Chondrocyte (in vitro differentiated cells): ENCODE data around the gene CD14. TPM values are rescaled to one million over a fixed set of nuclear protein-coding genes. Genes with fewer than 3 reads are reported as not detected.

Source experiments
- DNase-seq: peaks from one replicate; pipeline ENCODE4 v3.0.0; 2021; ENCODE audit warnings: mixed read lengths, low spot score
- H3K27ac Mint-ChIP-seq: one replicate; pipeline ENCODE4 v1.8.0; 2021; ENCODE audit warnings: mild to moderate bottlenecking, moderate library complexity, mixed read lengths; ENCODE audit not compliant: unreplicated experiment
- H3K27me3 Mint-ChIP-seq: 2 replicates; pipeline ENCODE4 v1.8.0; 2021; ENCODE audit warnings: low read depth, mixed read lengths
- H3K36me3 Mint-ChIP-seq: 2 replicates; pipeline ENCODE4 v1.8.0; 2021; ENCODE audit warnings: low read depth, mixed read lengths
- H3K4me1 Mint-ChIP-seq: 2 replicates; pipeline ENCODE4 v1.8.0; 2021; ENCODE audit warnings: low read depth, mild to moderate bottlenecking, mixed read lengths
- H3K4me3 Mint-ChIP-seq: one replicate; pipeline ENCODE4 v1.8.0; 2021; ENCODE audit warnings: mild to moderate bottlenecking, moderate library complexity, mixed read lengths; ENCODE audit not compliant: unreplicated experiment
- H3K9me3 Mint-ChIP-seq: 2 replicates; pipeline ENCODE4 v1.8.0; 2021; ENCODE audit warnings: low read depth, mixed read lengths
- total RNA-seq: library from RNA; stranded (reverse); gene quantifications from 3 replicates; pipeline ENCODE4 v1.2.1, GENCODE V29; 2021
- TF ChIP-seq, protein P1 (sequence below): fragments of 200-600 bp; sonication (generic); IDR thresholded peaks from 2 replicates; pipeline ENCODE4 v1.5.0; 2021; ENCODE audit warnings: antibody characterized with exemption, mild to moderate bottlenecking, moderate library complexity

CD14 gene
- total RNA-seq, 1 donor from 2014 or later: not detected

DNA sequence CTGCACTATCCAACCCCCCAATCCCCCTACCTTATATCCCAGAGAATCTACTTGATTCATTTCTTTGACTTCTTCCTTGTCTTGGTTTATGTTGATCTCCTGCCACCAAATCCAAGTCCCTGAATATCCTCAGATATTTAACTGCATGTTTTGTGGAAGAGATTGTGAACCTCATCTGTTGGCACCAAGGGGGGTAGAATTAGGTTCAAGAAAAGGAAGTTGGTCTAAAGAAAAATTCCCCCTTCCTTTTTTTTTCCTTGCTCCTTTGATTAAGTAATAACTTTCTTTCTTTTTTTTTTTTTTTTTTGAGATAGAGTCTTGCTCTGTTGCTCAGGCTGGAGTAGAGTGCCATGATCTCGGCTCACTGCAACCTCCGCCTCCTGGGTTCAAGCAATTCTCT is 526 bp upstream of the CD14 start:
- H3K4me1 Mint-ChIP-seq: peaks cover 3% of the 10 kb centered on the region
- no peak overlapping the region for H3K27ac Mint-ChIP-seq
- no peaks in the 10 kb centered on the region for H3K36me3 Mint-ChIP-seq
- H3K4me3 Mint-ChIP-seq: no peak overlapping the region
- H3K27me3 Mint-ChIP-seq: no peaks in the 10 kb centered on the region
- no peaks in the 10 kb centered on the region for H3K9me3 Mint-ChIP-seq
- no peak for DNase-seq
- TF ChIP-seq, protein P1, sequence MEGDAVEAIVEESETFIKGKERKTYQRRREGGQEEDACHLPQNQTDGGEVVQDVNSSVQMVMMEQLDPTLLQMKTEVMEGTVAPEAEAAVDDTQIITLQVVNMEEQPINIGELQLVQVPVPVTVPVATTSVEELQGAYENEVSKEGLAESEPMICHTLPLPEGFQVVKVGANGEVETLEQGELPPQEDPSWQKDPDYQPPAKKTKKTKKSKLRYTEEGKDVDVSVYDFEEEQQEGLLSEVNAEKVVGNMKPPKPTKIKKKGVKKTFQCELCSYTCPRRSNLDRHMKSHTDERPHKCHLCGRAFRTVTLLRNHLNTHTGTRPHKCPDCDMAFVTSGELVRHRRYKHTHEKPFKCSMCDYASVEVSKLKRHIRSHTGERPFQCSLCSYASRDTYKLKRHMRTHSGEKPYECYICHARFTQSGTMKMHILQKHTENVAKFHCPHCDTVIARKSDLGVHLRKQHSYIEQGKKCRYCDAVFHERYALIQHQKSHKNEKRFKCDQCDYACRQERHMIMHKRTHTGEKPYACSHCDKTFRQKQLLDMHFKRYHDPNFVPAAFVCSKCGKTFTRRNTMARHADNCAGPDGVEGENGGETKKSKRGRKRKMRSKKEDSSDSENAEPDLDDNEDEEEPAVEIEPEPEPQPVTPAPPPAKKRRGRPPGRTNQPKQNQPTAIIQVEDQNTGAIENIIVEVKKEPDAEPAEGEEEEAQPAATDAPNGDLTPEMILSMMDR: no peak

GRCh38 chr5:140632366-140633020 is 482 bp downstream of the CD14 start:
- Mint-ChIP-seq H3K4me1 (peaks cover 3% of the 10 kb centered on the region), H3K27ac (no peak overlapping the region), H3K27me3 (no peaks in the 10 kb centered on the region), H3K9me3 (peaks cover 6% of the 10 kb centered on the region), H3K4me3 (no peak overlapping the region), H3K36me3 (no peaks in the 10 kb centered on the region)
- TF ChIP-seq, protein P1: no peak
- DNase-seq: no peak

GRCh38 chr5:140631831-140632365 is 1.1 kb downstream of the CD14 start:
- DNase-seq: no peak
- H3K36me3 Mint-ChIP-seq: peaks cover 1% of the 10 kb centered on the region
- TF ChIP-seq, protein P1: no peak
- H3K9me3 Mint-ChIP-seq: peaks cover 10% of the 10 kb centered on the region
- H3K4me3 Mint-ChIP-seq: no peak overlapping the region
- H3K27me3 Mint-ChIP-seq: no peaks in the 10 kb centered on the region
- H3K4me1 Mint-ChIP-seq: peaks cover 3% of the 10 kb centered on the region
- no peak overlapping the region for H3K27ac Mint-ChIP-seq

GRCh38 chr5:140631036-140631417 is 1.9 kb downstream of the CD14 start:
- Mint-ChIP-seq H3K4me1 (peaks cover 3% of the 10 kb centered on the region), H3K27ac (no peak overlapping the region), H3K36me3 (peaks cover 1% of the 10 kb centered on the region), H3K9me3 (peaks cover 11% of the 10 kb centered on the region), H3K27me3 (no peaks in the 10 kb centered on the region), H3K4me3 (no peak overlapping the region)
- DNase-seq: no peak
- TF ChIP-seq, protein P1: no peak

DNA sequence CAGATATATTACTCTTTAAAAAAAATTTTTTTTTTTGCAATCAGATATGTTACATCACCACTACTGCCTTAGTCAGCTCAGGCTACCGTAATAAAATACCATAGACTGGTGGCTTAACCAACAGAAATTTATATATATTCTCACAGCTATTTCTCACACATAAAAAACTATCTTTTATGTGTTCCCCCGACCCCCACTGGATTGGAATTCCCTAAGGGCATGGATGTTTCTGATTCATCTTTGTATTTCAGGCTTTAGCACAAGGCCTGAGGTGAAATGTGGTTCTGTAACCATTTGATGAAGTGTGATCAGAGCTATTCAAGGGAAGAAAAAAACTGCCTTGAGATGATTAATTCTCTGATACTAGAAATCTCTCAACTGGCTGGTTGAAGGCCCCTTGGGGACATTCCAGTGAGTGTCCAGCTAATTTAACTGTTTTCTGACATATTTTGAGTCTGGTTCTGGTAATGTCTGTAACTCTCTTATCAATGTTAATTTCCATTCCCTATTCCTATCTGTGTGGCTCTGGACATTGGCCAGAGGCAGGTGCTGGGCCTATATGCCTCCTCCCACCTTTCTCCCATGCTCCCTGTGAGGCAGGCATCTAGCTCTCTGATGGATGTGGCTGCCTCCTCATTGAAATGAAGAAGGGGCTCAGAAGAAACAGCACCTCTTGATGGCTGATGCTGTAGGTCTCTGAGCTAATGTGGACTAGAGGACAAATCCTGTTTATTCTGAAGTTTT is 2.5 kb downstream of the CD14 start:
- TF ChIP-seq, protein P1: no peak
- Mint-ChIP-seq H3K9me3 (peaks cover 11% of the 10 kb centered on the region), H3K4me3 (no peak overlapping the region), H3K27me3 (no peaks in the 10 kb centered on the region), H3K27ac (no peak overlapping the region), H3K36me3 (peaks cover 1% of the 10 kb centered on the region), H3K4me1 (peaks cover 3% of the 10 kb centered on the region)
- no peak for DNase-seq
